ENCODE measurements around the gene CTU2. TPM values are rescaled to one million over a fixed set of nuclear protein-coding genes. Genes with fewer than 3 reads are reported as not detected.

CTU2 gene
- total RNA-seq, 2 experiments from 2014 or later = 37.1 to 37.8 TPM

GRCh38 chr16:88701581-88702370 is 4.5 kb upstream of the CTU2 start:
- H3K36me3 Mint-ChIP-seq (ENCODE audit: low read depth) = peaks cover 39% of the 10 kb centered on the region
- DNase-seq (peak; percentile 33), ATAC-seq (no peak)
- H3K4me3 Mint-ChIP-seq = peak overlapping the region; percentile 94
- intact Hi-C loops (cut with micrococcal nuclease) = no loop called here
- H3K9me3 Mint-ChIP-seq = no peaks in the 10 kb centered on the region
- POLR2A ChIA-PET = interaction anchor here (0.8 to 8.0 kb wide), 16 partner anchors 9 to 396 kb away, joined by 3 to 61 read pairs (median 4); partner anchors contain the start of genes MVD and SNAI3
- H3K4me1 Mint-ChIP-seq (ENCODE audit: low read depth) = peaks cover 52% of the 10 kb centered on the region
- H3K27ac Mint-ChIP-seq = peak overlapping the region; percentile 97
- CTCF ChIA-PET = interaction anchor here (0.8 to 4.2 kb wide), 13 partner anchors 14 to 156 kb away, joined by 3 to 16 read pairs (median 4); partner anchors contain the start of gene SNAI3
- TF ChIP-seq CTCF (IDR thresholded peaks at IDR 0.05) = peak; percentile 13
- H3K27me3 Mint-ChIP-seq = no peaks in the 10 kb centered on the region

GRCh38 chr16:88702371-88703210 is 3.7 kb upstream of the CTU2 start:
- peak overlapping the region; percentile 94 for H3K4me3 Mint-ChIP-seq
- no peaks in the 10 kb centered on the region for H3K9me3 Mint-ChIP-seq
- H3K27me3 Mint-ChIP-seq = no peaks in the 10 kb centered on the region
- TF ChIP-seq CTCF (IDR thresholded peaks at IDR 0.05) = no peak
- peak; percentile 49 for DNase-seq
- H3K36me3 Mint-ChIP-seq (ENCODE audit: low read depth) = peaks cover 38% of the 10 kb centered on the region
- ChIA-PET CTCF (interaction anchor here (0.8 to 4.2 kb wide), 9 partner anchors 15 to 97 kb away, joined by 3 to 16 read pairs (median 4); partner anchors contain the start of gene SNAI3), POLR2A (interaction anchor here (0.8 to 8.0 kb wide), 15 partner anchors 9 to 396 kb away, joined by 3 to 61 read pairs (median 4); partner anchors contain the start of genes MVD and SNAI3)
- no peak for ATAC-seq
- intact Hi-C loops (cut with micrococcal nuclease) = no loop called here
- H3K27ac Mint-ChIP-seq = peak overlapping the region; percentile 97
- peaks cover 58% of the 10 kb centered on the region for H3K4me1 Mint-ChIP-seq (ENCODE audit: low read depth)

- CTCF ChIA-PET = interaction anchor here (0.9 to 4.2 kb wide), 8 partner anchors 18 to 537 kb away, joined by 3 to 16 read pairs (median 4); partner anchors contain the start of genes GALNS, SNAI3 and TRAPPC2L
These were observed 2.6 kb upstream of the CTU2 start for GRCh38 chr16:88703486-88704309.

More at GRCh38 chr16:88703486-88704309, 2.6 kb upstream of the CTU2 start:
- intact Hi-C loops (cut with micrococcal nuclease) = no loop called here
- peak; percentile 50 for ATAC-seq
- TF ChIP-seq CTCF (IDR thresholded peaks at IDR 0.05) = no peak
- no peaks in the 10 kb centered on the region for H3K9me3 Mint-ChIP-seq
- H3K4me1 Mint-ChIP-seq (ENCODE audit: low read depth) = peaks cover 52% of the 10 kb centered on the region
- peak overlapping the region; percentile 94 for H3K4me3 Mint-ChIP-seq
- H3K27me3 Mint-ChIP-seq = no peaks in the 10 kb centered on the region
- peaks cover 29% of the 10 kb centered on the region for H3K36me3 Mint-ChIP-seq (ENCODE audit: low read depth)
- peak; percentile 94 for DNase-seq
- H3K27ac Mint-ChIP-seq = peak overlapping the region; percentile 97
- POLR2A ChIA-PET = interaction anchor here (1.1 to 8.0 kb wide), 8 partner anchors 11 to 133 kb away, joined by 4 to 61 read pairs (median 5); partner anchors contain the start of genes SNAI3 and ZC3H18
